GM23338 (cell line): ENCODE results near the gene OBSCN. TPM values are rescaled to one million over a fixed set of nuclear protein-coding genes. Genes with fewer than 3 reads are reported as not detected.

ENCODE experiments used
- ATAC-seq: fragments of 200-7000 bp; cut with Tn5 transposase; 3 replicates; pipeline ENCODE4 v1.9.1; 2020
- DNase-seq: peaks from one replicate; pipeline ENCODE4 v3.0.0-alpha.2; 2015; ENCODE audit warnings: low spot score
- H2AFZ ChIP-seq: fragments of 200-600 bp; sonication (generic); 2 replicates; pipeline ENCODE4 v1.8.0; 2016; ENCODE audit warnings: antibody characterized with exemption, mild to moderate bottlenecking, moderate library complexity
- H3F3A ChIP-seq: fragments of 200-600 bp; sonication (generic); replicated peaks from 2 replicates; pipeline ENCODE4 v1.8.0; 2017; ENCODE audit warnings: antibody characterized with exemption, mixed run types, low read depth
- H3K27ac ChIP-seq: fragments of 200-600 bp; sonication (generic); 2 replicates; pipeline ENCODE4 v1.6.1; 2016; ENCODE audit warnings: low read depth
- H3K27me3 ChIP-seq: fragments of 200-600 bp; sonication (generic); 2 replicates; pipeline ENCODE4 v1.8.0; 2016; ENCODE audit warnings: mild to moderate bottlenecking, mixed run types, moderate library complexity; ENCODE audit not compliant: insufficient read depth
- H3K36me3 ChIP-seq: fragments of 200-600 bp; sonication (generic); 2 replicates; pipeline ENCODE4 v1.8.0; 2016; ENCODE audit warnings: mild to moderate bottlenecking; ENCODE audit not compliant: insufficient read depth
- H3K4me1 ChIP-seq: fragments of 200-600 bp; sonication (generic); 2 replicates; pipeline ENCODE4 v1.8.0; 2016; ENCODE audit warnings: mild to moderate bottlenecking, moderate library complexity; ENCODE audit not compliant: insufficient read depth
- H3K4me2 ChIP-seq: fragments of 200-600 bp; sonication (generic); 2 replicates; pipeline ENCODE4 v1.7.1; 2017; ENCODE audit warnings: mixed run types
- H3K4me3 ChIP-seq: fragments of 200-600 bp; sonication (generic); 2 replicates; pipeline ENCODE4 v1.6.1; 2016; ENCODE audit warnings: mixed run types
- H3K79me2 ChIP-seq: fragments of 200-600 bp; sonication (generic); replicated peaks from 2 replicates; pipeline ENCODE4 v1.8.0; 2017; ENCODE audit warnings: mild to moderate bottlenecking; ENCODE audit not compliant: insufficient read depth
- H3K9me2 ChIP-seq: fragments of 200-600 bp; sonication (generic); 2 replicates; pipeline ENCODE4 v1.8.0; 2017; ENCODE audit not compliant: insufficient read depth
- H4K20me1 ChIP-seq: fragments of 200-600 bp; sonication (generic); replicated peaks from 2 replicates; pipeline ENCODE4 v1.8.0; 2017; ENCODE audit warnings: mild to moderate bottlenecking; ENCODE audit not compliant: insufficient read depth
- H3K27ac Mint-ChIP-seq: 2 replicates; pipeline ENCODE4 v1.8.0; 2020; ENCODE audit warnings: inconsistent platforms, mild to moderate bottlenecking, moderate library complexity, mixed read lengths
- H3K27me3 Mint-ChIP-seq: 3 replicates; pipeline ENCODE4 v1.8.0; 2022; ENCODE audit warnings: low read depth, mild to moderate bottlenecking, moderate library complexity, mixed read lengths, inconsistent platforms; ENCODE audit not compliant: insufficient read depth, poor library complexity
- H3K36me3 Mint-ChIP-seq: 3 replicates; pipeline ENCODE4 v1.8.0; 2021; ENCODE audit warnings: low read depth, mild to moderate bottlenecking, inconsistent platforms, moderate library complexity, mixed read lengths
- H3K4me1 Mint-ChIP-seq: 3 replicates; pipeline ENCODE4 v1.8.0; 2020; ENCODE audit warnings: mild to moderate bottlenecking, inconsistent platforms, mixed read lengths
- H3K4me3 Mint-ChIP-seq: 3 replicates; pipeline ENCODE4 v1.8.0; 2021; ENCODE audit warnings: moderate library complexity, mild to moderate bottlenecking, inconsistent platforms, mixed read lengths
- H3K9me3 Mint-ChIP-seq: 3 replicates; pipeline ENCODE4 v1.8.0; 2020; ENCODE audit warnings: moderate library complexity, mild to moderate bottlenecking, inconsistent platforms, mixed read lengths
- CREB1 ChIP-seq: fragments of 250-450 bp; sonication (Bioruptor Pico); IDR thresholded peaks from 2 replicates; pipeline ENCODE4 v1.5.0; 2020; ENCODE audit warnings: low read depth, mild to moderate bottlenecking, moderate library complexity
- EZH2 ChIP-seq: fragments of 200-600 bp; sonication (generic); IDR thresholded peaks from one replicate; pipeline ENCODE4 v1.8.0; 2017; ENCODE audit warnings: antibody characterized with exemption, mild to moderate bottlenecking, low read depth; ENCODE audit not compliant: unreplicated experiment
- EZH2phosphoT487 ChIP-seq: fragments of 200-600 bp; sonication (generic); IDR thresholded peaks from one replicate; pipeline ENCODE4 v1.8.1; 2018; ENCODE audit warnings: antibody characterized with exemption; ENCODE audit not compliant: unreplicated experiment
- JUNB ChIP-seq: IDR thresholded peaks from one replicate; pipeline ENCODE4 v1.6.1; 2016; ENCODE audit warnings: antibody characterized with exemption; ENCODE audit not compliant: unreplicated experiment
- NANOG ChIP-seq: IDR thresholded peaks from 2 replicates; pipeline ENCODE4 v1.6.1; 2016; ENCODE audit warnings: antibody characterized with exemption, borderline replicate concordance
- POLR2AphosphoS5 ChIP-seq: IDR thresholded peaks from 2 replicates; pipeline ENCODE4 v1.6.1; 2016; ENCODE audit warnings: antibody characterized with exemption, low read depth
- STAT1 ChIP-seq: IDR thresholded peaks from one replicate; pipeline ENCODE4 v1.6.1; 2016; ENCODE audit warnings: antibody characterized with exemption; ENCODE audit not compliant: unreplicated experiment
- ZNF114 ChIP-seq: fragments of 250-450 bp; sonication (Bioruptor Pico); IDR thresholded peaks from 2 replicates; pipeline ENCODE4 v1.5.0; 2020; ENCODE audit warnings: mild to moderate bottlenecking, moderate library complexity
- ZNF331 ChIP-seq: fragments of 250-450 bp; sonication (Bioruptor Pico); IDR thresholded peaks from 2 replicates; pipeline ENCODE4 v1.5.0; 2020; ENCODE audit warnings: low read depth, mild to moderate bottlenecking, moderate library complexity
- polyA plus RNA-seq: library from polyadenylated mRNA; unstranded; fragments of >200 nt; fragmentation: Nextera tagmentation; extraction: Ambion mirVana; gene quantifications from 2 replicates; pipeline ENCODE4 v1.2.1, GENCODE V29; 2016
- total RNA-seq: library from RNA; depleted of rRNA; stranded (reverse); fragments of >200 nt; shearing (Covaris generic); gene quantifications from 2 replicates; pipeline ENCODE4 v1.2.3, GENCODE V29; 2014
- TF ChIP-seq, protein P1 (sequence below): IDR thresholded peaks from one replicate; pipeline ENCODE4 v1.6.1; 2018; ENCODE audit warnings: antibody characterized with exemption; ENCODE audit not compliant: unreplicated experiment
- TF ChIP-seq, protein P2 (sequence below): fragments of 250-450 bp; sonication (Bioruptor Pico); IDR thresholded peaks from 2 replicates; pipeline ENCODE4 v1.5.0; 2020; ENCODE audit warnings: mild to moderate bottlenecking, moderate library complexity
- TF ChIP-seq, protein P3 (sequence below): IDR thresholded peaks from 2 replicates; pipeline ENCODE4 v1.6.1; 2016; ENCODE audit warnings: antibody characterized with exemption
- TF ChIP-seq, protein P4 (sequence below), 2 experiments: fragments of 200-600 bp in 1 of 2; sonication (generic) in 1 of 2; conservative IDR thresholded peaks; 2 replicates each; pipeline versions ENCODE4 v1.5.1 to v1.6.1; 2016 to 2017; ENCODE audit warnings: antibody characterized with exemption in 2 of 2, low read depth in 2 of 2, mild to moderate bottlenecking in 2 of 2, moderate library complexity in 1 of 2

The OBSCN gene
- total and polyA plus RNA-seq, 2 experiments from 2014 or later = 8.4 to 38.5 TPM

DNA sequence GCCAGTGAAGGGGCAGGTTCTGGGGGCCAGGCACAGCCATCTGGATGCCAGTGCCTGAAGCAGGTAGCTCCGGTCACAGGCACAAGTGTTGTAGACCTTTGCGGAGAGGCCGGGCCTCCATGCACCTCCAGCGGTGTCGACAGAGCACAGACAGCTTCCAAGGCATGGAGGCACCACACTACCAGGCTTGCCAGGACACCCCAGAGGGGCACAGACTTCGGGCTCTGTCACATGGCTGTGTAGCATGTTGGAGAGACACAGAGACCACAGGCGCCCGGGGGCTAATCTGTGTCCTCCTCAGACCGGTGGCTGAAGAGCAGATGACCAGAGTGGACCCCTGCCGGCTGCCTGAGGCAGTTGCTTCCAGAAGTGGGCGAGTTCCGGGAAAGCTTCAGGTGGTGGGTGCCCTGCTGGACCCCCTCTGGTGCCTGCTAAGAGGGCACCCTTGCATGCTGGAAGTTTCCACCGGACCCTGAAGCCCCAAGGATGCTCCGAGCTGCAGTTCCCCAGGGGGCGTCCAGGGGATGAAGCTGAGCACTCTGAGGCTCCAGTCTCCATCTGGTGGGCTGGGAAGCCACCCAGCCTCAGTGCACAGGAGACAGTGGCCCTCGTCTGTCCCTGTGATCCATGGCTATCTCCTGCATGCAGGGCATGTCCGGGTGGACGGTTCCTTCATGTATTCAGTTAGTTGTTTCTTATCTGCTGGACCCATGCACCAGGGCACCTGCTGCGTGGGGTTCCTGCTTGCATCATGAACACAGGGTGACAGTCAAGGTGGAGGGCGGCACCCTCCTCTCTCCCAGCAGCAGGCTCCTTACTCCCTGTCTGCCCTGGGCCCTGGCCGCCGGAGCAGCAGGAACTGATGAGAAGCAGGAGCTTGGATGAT, 82.4 kb downstream of the OBSCN start:
- DNase-seq = no peak
- Histone ChIP-seq H3K27me3 (no peaks in the 10 kb centered on the region), H3K9me2 (no peaks in the 10 kb centered on the region), H3K36me3 (no peaks in the 10 kb centered on the region), H2AFZ (no peak overlapping the region), H3K27ac (no peak overlapping the region), H4K20me1 (no peaks in the 10 kb centered on the region), H3K79me2 (no peaks in the 10 kb centered on the region), H3K4me3 (no peak overlapping the region), H3K4me1 (no peaks in the 10 kb centered on the region), H3F3A (no peaks in the 10 kb centered on the region), H3K4me2 (no peak overlapping the region)
- no peak overlapping the region for H3K4me3 Mint-ChIP-seq
- H3K9me3 Mint-ChIP-seq = peaks cover 17% of the 10 kb centered on the region
- TF ChIP-seq ZNF331 (CRISPR knock-in tag) = no peak
- TF ChIP-seq, protein P1, sequence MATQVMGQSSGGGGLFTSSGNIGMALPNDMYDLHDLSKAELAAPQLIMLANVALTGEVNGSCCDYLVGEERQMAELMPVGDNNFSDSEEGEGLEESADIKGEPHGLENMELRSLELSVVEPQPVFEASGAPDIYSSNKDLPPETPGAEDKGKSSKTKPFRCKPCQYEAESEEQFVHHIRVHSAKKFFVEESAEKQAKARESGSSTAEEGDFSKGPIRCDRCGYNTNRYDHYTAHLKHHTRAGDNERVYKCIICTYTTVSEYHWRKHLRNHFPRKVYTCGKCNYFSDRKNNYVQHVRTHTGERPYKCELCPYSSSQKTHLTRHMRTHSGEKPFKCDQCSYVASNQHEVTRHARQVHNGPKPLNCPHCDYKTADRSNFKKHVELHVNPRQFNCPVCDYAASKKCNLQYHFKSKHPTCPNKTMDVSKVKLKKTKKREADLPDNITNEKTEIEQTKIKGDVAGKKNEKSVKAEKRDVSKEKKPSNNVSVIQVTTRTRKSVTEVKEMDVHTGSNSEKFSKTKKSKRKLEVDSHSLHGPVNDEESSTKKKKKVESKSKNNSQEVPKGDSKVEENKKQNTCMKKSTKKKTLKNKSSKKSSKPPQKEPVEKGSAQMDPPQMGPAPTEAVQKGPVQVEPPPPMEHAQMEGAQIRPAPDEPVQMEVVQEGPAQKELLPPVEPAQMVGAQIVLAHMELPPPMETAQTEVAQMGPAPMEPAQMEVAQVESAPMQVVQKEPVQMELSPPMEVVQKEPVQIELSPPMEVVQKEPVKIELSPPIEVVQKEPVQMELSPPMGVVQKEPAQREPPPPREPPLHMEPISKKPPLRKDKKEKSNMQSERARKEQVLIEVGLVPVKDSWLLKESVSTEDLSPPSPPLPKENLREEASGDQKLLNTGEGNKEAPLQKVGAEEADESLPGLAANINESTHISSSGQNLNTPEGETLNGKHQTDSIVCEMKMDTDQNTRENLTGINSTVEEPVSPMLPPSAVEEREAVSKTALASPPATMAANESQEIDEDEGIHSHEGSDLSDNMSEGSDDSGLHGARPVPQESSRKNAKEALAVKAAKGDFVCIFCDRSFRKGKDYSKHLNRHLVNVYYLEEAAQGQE = no peak
- TF ChIP-seq STAT1 = no peak
- TF ChIP-seq, protein P2, sequence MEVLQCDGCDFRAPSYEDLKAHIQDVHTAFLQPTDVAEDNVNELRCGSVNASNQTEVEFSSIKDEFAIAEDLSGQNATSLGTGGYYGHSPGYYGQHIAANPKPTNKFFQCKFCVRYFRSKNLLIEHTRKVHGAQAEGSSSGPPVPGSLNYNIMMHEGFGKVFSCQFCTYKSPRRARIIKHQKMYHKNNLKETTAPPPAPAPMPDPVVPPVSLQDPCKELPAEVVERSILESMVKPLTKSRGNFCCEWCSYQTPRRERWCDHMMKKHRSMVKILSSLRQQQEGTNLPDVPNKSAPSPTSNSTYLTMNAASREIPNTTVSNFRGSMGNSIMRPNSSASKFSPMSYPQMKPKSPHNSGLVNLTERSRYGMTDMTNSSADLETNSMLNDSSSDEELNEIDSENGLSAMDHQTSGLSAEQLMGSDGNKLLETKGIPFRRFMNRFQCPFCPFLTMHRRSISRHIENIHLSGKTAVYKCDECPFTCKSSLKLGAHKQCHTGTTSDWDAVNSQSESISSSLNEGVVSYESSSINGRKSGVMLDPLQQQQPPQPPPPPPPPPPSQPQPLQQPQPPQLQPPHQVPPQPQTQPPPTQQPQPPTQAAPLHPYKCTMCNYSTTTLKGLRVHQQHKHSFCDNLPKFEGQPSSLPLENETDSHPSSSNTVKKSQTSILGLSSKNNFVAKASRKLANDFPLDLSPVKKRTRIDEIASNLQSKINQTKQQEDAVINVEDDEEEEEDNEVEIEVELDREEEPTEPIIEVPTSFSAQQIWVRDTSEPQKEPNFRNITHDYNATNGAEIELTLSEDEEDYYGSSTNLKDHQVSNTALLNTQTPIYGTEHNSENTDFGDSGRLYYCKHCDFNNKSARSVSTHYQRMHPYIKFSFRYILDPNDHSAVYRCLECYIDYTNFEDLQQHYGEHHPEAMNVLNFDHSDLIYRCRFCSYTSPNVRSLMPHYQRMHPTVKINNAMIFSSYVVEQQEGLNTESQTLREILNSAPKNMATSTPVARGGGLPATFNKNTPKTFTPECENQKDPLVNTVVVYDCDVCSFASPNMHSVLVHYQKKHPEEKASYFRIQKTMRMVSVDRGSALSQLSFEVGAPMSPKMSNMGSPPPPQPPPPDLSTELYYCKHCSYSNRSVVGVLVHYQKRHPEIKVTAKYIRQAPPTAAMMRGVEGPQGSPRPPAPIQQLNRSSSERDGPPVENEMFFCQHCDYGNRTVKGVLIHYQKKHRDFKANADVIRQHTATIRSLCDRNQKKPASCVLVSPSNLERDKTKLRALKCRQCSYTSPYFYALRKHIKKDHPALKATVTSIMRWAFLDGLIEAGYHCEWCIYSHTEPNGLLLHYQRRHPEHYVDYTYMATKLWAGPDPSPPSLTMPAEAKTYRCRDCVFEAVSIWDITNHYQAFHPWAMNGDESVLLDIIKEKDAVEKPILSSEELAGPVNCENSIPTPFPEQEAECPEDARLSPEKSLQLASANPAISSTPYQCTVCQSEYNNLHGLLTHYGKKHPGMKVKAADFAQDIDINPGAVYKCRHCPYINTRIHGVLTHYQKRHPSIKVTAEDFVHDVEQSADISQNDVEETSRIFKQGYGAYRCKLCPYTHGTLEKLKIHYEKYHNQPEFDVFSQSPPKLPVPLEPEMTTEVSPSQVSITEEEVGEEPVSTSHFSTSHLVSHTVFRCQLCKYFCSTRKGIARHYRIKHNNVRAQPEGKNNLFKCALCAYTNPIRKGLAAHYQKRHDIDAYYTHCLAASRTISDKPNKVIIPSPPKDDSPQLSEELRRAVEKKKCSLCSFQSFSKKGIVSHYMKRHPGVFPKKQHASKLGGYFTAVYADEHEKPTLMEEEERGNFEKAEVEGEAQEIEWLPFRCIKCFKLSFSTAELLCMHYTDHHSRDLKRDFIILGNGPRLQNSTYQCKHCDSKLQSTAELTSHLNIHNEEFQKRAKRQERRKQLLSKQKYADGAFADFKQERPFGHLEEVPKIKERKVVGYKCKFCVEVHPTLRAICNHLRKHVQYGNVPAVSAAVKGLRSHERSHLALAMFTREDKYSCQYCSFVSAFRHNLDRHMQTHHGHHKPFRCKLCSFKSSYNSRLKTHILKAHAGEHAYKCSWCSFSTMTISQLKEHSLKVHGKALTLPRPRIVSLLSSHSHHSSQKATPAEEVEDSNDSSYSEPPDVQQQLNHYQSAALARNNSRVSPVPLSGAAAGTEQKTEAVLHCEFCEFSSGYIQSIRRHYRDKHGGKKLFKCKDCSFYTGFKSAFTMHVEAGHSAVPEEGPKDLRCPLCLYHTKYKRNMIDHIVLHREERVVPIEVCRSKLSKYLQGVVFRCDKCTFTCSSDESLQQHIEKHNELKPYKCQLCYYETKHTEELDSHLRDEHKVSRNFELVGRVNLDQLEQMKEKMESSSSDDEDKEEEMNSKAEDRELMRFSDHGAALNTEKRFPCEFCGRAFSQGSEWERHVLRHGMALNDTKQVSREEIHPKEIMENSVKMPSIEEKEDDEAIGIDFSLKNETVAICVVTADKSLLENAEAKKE (CRISPR knock-in tag) = no peak
- TF ChIP-seq, protein P3, sequence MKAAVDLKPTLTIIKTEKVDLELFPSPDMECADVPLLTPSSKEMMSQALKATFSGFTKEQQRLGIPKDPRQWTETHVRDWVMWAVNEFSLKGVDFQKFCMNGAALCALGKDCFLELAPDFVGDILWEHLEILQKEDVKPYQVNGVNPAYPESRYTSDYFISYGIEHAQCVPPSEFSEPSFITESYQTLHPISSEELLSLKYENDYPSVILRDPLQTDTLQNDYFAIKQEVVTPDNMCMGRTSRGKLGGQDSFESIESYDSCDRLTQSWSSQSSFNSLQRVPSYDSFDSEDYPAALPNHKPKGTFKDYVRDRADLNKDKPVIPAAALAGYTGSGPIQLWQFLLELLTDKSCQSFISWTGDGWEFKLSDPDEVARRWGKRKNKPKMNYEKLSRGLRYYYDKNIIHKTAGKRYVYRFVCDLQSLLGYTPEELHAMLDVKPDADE = no peak
- TF ChIP-seq ZNF114 (CRISPR knock-in tag) = no peak
- TF ChIP-seq, protein P4, sequence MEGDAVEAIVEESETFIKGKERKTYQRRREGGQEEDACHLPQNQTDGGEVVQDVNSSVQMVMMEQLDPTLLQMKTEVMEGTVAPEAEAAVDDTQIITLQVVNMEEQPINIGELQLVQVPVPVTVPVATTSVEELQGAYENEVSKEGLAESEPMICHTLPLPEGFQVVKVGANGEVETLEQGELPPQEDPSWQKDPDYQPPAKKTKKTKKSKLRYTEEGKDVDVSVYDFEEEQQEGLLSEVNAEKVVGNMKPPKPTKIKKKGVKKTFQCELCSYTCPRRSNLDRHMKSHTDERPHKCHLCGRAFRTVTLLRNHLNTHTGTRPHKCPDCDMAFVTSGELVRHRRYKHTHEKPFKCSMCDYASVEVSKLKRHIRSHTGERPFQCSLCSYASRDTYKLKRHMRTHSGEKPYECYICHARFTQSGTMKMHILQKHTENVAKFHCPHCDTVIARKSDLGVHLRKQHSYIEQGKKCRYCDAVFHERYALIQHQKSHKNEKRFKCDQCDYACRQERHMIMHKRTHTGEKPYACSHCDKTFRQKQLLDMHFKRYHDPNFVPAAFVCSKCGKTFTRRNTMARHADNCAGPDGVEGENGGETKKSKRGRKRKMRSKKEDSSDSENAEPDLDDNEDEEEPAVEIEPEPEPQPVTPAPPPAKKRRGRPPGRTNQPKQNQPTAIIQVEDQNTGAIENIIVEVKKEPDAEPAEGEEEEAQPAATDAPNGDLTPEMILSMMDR (conservative IDR thresholded peaks at IDR 0.05; ENCODE audit: low read depth in 2 of 2) = no peak
- TF ChIP-seq NANOG = no peak
- no peak for TF ChIP-seq EZH2phosphoT487
- no peak for TF ChIP-seq POLR2AphosphoS5
- TF ChIP-seq EZH2 = no peak
- no peak for TF ChIP-seq JUNB
- TF ChIP-seq CREB1 (CRISPR knock-in tag) = no peak
- no peak for ATAC-seq
- peaks cover 44% of the 10 kb centered on the region for H3K36me3 Mint-ChIP-seq
- peaks cover 13% of the 10 kb centered on the region for H3K27me3 Mint-ChIP-seq
- no peak overlapping the region for H3K27ac Mint-ChIP-seq
- H3K4me1 Mint-ChIP-seq = no peaks in the 10 kb centered on the region; the same call in 2 of the 3 replicates
